ENCODE measurements around the gene USP31.
A peak's percentile ranks its signal among the peaks of the same experiment; 100 is the strongest.
"Not testable (repeated sequence)": the region's sequence is repeated elsewhere in the genome, so short reads cannot be mapped to it uniquely, and the experiment has no call there.

USP31 gene

GRCh38 chr16:23148513-23149266 lies 562 bp downstream of the USP31 start:
- TF ChIP-seq ZNF274 (IDR thresholded peaks at IDR 0.05; ENCODE audit: low read depth, low read length): no peak
- H3K4me3 ChIP-seq (ENCODE audit: low read length): peak overlapping the region; percentile 72

GRCh38 chr16:23148166-23148512 lies 1.1 kb downstream of the USP31 start:
- TF ChIP-seq ZNF274 (IDR thresholded peaks at IDR 0.05; ENCODE audit: low read depth, low read length): no peak
- peak overlapping the region; percentile 72 for H3K4me3 ChIP-seq (ENCODE audit: low read length)

GRCh38 chr16:23147666-23148065 lies 1.6 kb downstream of the USP31 start:
- no peak for TF ChIP-seq ZNF274 (IDR thresholded peaks at IDR 0.05; ENCODE audit: low read depth, low read length)
- H3K4me3 ChIP-seq (ENCODE audit: low read length): no peak overlapping the region; the same call in 1 of the 2 replicates

- H3K4me3 ChIP-seq (ENCODE audit: low read length): no peak overlapping the region
- TF ChIP-seq ZNF274 (IDR thresholded peaks at IDR 0.05; ENCODE audit: low read depth, low read length): no peak
These were observed 2.2 kb downstream of the USP31 start for GRCh38 chr16:23146877-23147601.

- TF ChIP-seq ZNF274 (IDR thresholded peaks at IDR 0.05; ENCODE audit: low read depth, low read length): no peak
- no peak overlapping the region for H3K4me3 ChIP-seq (ENCODE audit: low read length)
These were observed 3.6 kb downstream of the USP31 start for GRCh38 chr16:23145608-23146007.

GRCh38 chr16:23145186-23145585 lies 4.1 kb downstream of the USP31 start:
- no peak overlapping the region for H3K4me3 ChIP-seq (ENCODE audit: low read length)
- TF ChIP-seq ZNF274 (IDR thresholded peaks at IDR 0.05; ENCODE audit: low read depth, low read length): no peak

- not testable (repeated sequence) for H3K4me3 ChIP-seq (ENCODE audit: low read length)
These were observed 4.9 kb downstream of the USP31 start for GRCh38 chr16:23144393-23144792.

GRCh38 chr16:23143391-23143790 lies 5.9 kb downstream of the USP31 start:
- TF ChIP-seq ZNF274 (IDR thresholded peaks at IDR 0.05; ENCODE audit: low read depth, low read length): no peak

GRCh38 chr16:23141959-23142740 lies 7.1 kb downstream of the USP31 start:
- no peak for TF ChIP-seq ZNF274 (IDR thresholded peaks at IDR 0.05; ENCODE audit: low read depth, low read length)
- no peak overlapping the region for H3K4me3 ChIP-seq (ENCODE audit: low read length)

More at GRCh38 chr16:23143391-23143790, 5.9 kb downstream of the USP31 start:
- no peak overlapping the region for H3K4me3 ChIP-seq (ENCODE audit: low read length)

GRCh38 chr16:23141500-23141899 lies 7.8 kb downstream of the USP31 start:
- H3K4me3 ChIP-seq (ENCODE audit: low read length): no peak overlapping the region
- no peak for TF ChIP-seq ZNF274 (IDR thresholded peaks at IDR 0.05; ENCODE audit: low read depth, low read length)

GRCh38 chr16:23141033-23141432 lies 8.2 kb downstream of the USP31 start:
- no peak for TF ChIP-seq ZNF274 (IDR thresholded peaks at IDR 0.05; ENCODE audit: low read depth, low read length)
- no peak overlapping the region for H3K4me3 ChIP-seq (ENCODE audit: low read length)

- H3K4me3 ChIP-seq (ENCODE audit: low read length): no peak overlapping the region
- no peak for TF ChIP-seq ZNF274 (IDR thresholded peaks at IDR 0.05; ENCODE audit: low read depth, low read length)
These were observed 9.1 kb downstream of the USP31 start for GRCh38 chr16:23140107-23140506.

- H3K4me3 ChIP-seq (ENCODE audit: low read length): no peak overlapping the region
- TF ChIP-seq ZNF274 (IDR thresholded peaks at IDR 0.05; ENCODE audit: low read depth, low read length): no peak
These were observed 11.4 kb downstream of the USP31 start for GRCh38 chr16:23137818-23138217.

- no peak overlapping the region for H3K4me3 ChIP-seq (ENCODE audit: low read length)
- no peak for TF ChIP-seq ZNF274 (IDR thresholded peaks at IDR 0.05; ENCODE audit: low read depth, low read length)
These were observed 12.0 kb downstream of the USP31 start for GRCh38 chr16:23137256-23137655.

- no peak for TF ChIP-seq ZNF274 (IDR thresholded peaks at IDR 0.05; ENCODE audit: low read depth, low read length)
- no peak overlapping the region for H3K4me3 ChIP-seq (ENCODE audit: low read length)
These were observed 15.0 kb downstream of the USP31 start for GRCh38 chr16:23134274-23134673.

Measured in GM08714 (cell line).